ENCODE data around the gene BCL2L12.

- no peak for TF ChIP-seq CTCF (IDR thresholded peaks at IDR 0.05)
- no peak for TF ChIP-seq POLR2A (IDR thresholded peaks at IDR 0.05)
Measured at GRCh38 chr19:49663224-49663623, 2.5 kb upstream of the BCL2L12 start.

All from esophagus squamous epithelium (tissue), 4 donors.